Gastroesophageal sphincter (tissue), 3 donors: Measurements from ENCODE around the gene TOMM20.

Experiments
- CTCF ChIP-seq, 4 experiments: fragments of 200-600 bp in 2 of 4; fragments of 450-650 bp in 2 of 4; sonication (generic) in 1 of 4; IDR thresholded peaks; one replicate each; pipeline ENCODE4 v1.5.1; 2017 to 2019; ENCODE audit warnings: antibody characterized with exemption in 4 of 4, mild to moderate bottlenecking in 2 of 4, moderate library complexity in 2 of 4
- POLR2A ChIP-seq, 2 donors: fragments of 450-650 bp; IDR thresholded peaks; one replicate each; pipeline ENCODE4 v1.6.1; 2017; ENCODE audit warnings: antibody characterized with exemption in 2 of 2, mild to moderate bottlenecking in 2 of 2, moderate library complexity in 1 of 2
- POLR2AphosphoS5 ChIP-seq: sonication (generic); formaldehyde crosslinking; IDR thresholded peaks from one replicate; pipeline ENCODE4 v1.6.1; 2017; ENCODE audit warnings: antibody characterized with exemption

- TF ChIP-seq POLR2A (IDR thresholded peaks at IDR 0.05) (no peak), CTCF (IDR thresholded peaks at IDR 0.05) (no peak), POLR2AphosphoS5 (no peak)
Measured at GRCh38 chr1:235106457-235106856, 22.2 kb downstream of the TOMM20 start.
